Vagina (tissue), 2 donors: Measurements from ENCODE around the gene GEMIN7.

Experiments
- CTCF ChIP-seq, 3 experiments: fragments of 450-650 bp in 2 of 3; fragments of 200-600 bp in 1 of 3; sonication (generic) in 1 of 3; IDR thresholded peaks; one replicate each; pipeline ENCODE4 v1.5.1; 2017 to 2019; ENCODE audit warnings: antibody characterized with exemption in 3 of 3, mild to moderate bottlenecking in 2 of 3, moderate library complexity in 2 of 3
- POLR2AphosphoS5 ChIP-seq, 2 donors: sonication (generic); formaldehyde crosslinking; IDR thresholded peaks; one replicate each; pipeline ENCODE4 v1.9.0; 2017; ENCODE audit warnings: antibody characterized with exemption in 2 of 2, mild to moderate bottlenecking in 2 of 2, low read depth in 1 of 2; ENCODE audit not compliant: insufficient read depth in 1 of 2

GRCh38 chr19:45094707-45095106, 15.6 kb downstream of the GEMIN7 start:
- TF ChIP-seq POLR2AphosphoS5 (IDR thresholded peaks at IDR 0.05; ENCODE audit: insufficient read depth in 1 of 2, low read depth in 1 of 2) (no peak), CTCF (IDR thresholded peaks at IDR 0.05) (no peak)
